SIG-M5 treated with dmso at 0.1 percent for 504 hours (cell line): Measurements from ENCODE around the gene WWOX.

ENCODE experiments used
- DNase-seq: peaks from one replicate; lab custom pipeline; 2025; ENCODE audit not compliant: unreplicated experiment; lab: John Stamatoyannopoulos, UW

Gene WWOX

GRCh38 chr16:78102865-78103264 lies 3.4 kb downstream of the WWOX start:
- no peak for DNase-seq

GRCh38 chr16:78105517-78105916 lies 6.1 kb downstream of the WWOX start:
- DNase-seq, result no peak

GRCh38 chr16:78106686-78107085 lies 7.2 kb downstream of the WWOX start:
- no peak for DNase-seq

GRCh38 chr16:78108451-78108850 lies 9.0 kb downstream of the WWOX start:
- DNase-seq, result no peak

GRCh38 chr16:78113258-78113657 lies 13.8 kb downstream of the WWOX start:
- no peak for DNase-seq

GRCh38 chr16:78115659-78116058 lies 16.2 kb downstream of the WWOX start:
- DNase-seq, result no peak

GRCh38 chr16:78116946-78117345 lies 17.5 kb downstream of the WWOX start:
- DNase-seq, result no peak

GRCh38 chr16:78117391-78117790 lies 17.9 kb downstream of the WWOX start:
- DNase-seq, result no peak

- no peak for DNase-seq
Observed at GRCh38 chr16:78118469-78119025, 19.1 kb downstream of the WWOX start.

- DNase-seq, result peak; percentile 69
Observed at GRCh38 chr16:78122774-78123315, 23.4 kb downstream of the WWOX start.

GRCh38 chr16:78125112-78125844 lies 25.8 kb downstream of the WWOX start:
- DNase-seq, result no peak

- DNase-seq, result no peak
Observed at GRCh38 chr16:78126662-78127061, 27.2 kb downstream of the WWOX start.

GRCh38 chr16:78127130-78127529 lies 27.7 kb downstream of the WWOX start:
- DNase-seq, result no peak

- DNase-seq, result no peak
Observed at GRCh38 chr16:78128913-78129312, 29.5 kb downstream of the WWOX start.

- DNase-seq, result no peak
Observed at GRCh38 chr16:78129349-78129748, 29.9 kb downstream of the WWOX start.

GRCh38 chr16:78130083-78130608 lies 30.7 kb downstream of the WWOX start:
- no peak for DNase-seq

GRCh38 chr16:78130950-78131349 lies 31.5 kb downstream of the WWOX start:
- no peak for DNase-seq

- DNase-seq, result peak; percentile 45
Observed at GRCh38 chr16:78133919-78134318, 34.5 kb downstream of the WWOX start.

GRCh38 chr16:78134944-78135619 lies 35.6 kb downstream of the WWOX start:
- DNase-seq, result no peak

GRCh38 chr16:78137179-78137578 lies 37.7 kb downstream of the WWOX start:
- no peak for DNase-seq

GRCh38 chr16:78137782-78138616 lies 38.5 kb downstream of the WWOX start:
- DNase-seq, result no peak
